Vagina (tissue), 2 donors: Measurements from ENCODE around the gene ADK.

ENCODE experiments used
- POLR2A ChIP-seq, 2 donors: fragments of 450-650 bp; IDR thresholded peaks; one replicate each; pipeline ENCODE4 v1.6.1; 2017; ENCODE audit warnings: antibody characterized with exemption in 2 of 2, mild to moderate bottlenecking in 2 of 2, moderate library complexity in 2 of 2
- POLR2AphosphoS5 ChIP-seq, 2 donors: sonication (generic); formaldehyde crosslinking; IDR thresholded peaks; one replicate each; pipeline ENCODE4 v1.9.0; 2017; ENCODE audit warnings: antibody characterized with exemption in 2 of 2, mild to moderate bottlenecking in 2 of 2, low read depth in 1 of 2; ENCODE audit not compliant: insufficient read depth in 1 of 2
- TF ChIP-seq, protein P1 (sequence below), 3 experiments: fragments of 450-650 bp in 2 of 3; fragments of 200-600 bp in 1 of 3; sonication (generic) in 1 of 3; IDR thresholded peaks; one replicate each; pipeline ENCODE4 v1.5.1; 2017 to 2019; ENCODE audit warnings: antibody characterized with exemption in 3 of 3, mild to moderate bottlenecking in 2 of 3, moderate library complexity in 2 of 3

DNA sequence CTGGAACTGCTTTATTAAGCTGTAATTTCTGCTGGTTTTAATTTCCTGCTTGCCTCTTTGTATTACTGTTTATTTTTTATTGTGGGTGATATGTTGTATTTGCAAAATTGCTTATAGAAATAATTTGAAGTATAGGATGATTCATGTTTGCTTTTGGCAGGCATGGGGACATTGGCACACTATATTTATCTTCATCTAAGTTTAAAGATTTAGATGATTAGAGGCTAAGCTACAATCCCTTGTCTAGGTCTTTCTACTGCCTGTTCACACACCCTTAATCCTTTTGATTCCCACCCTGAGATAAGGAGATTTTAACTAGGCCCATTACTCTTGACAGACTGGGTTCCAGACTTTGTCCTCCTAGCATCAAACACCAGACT, 492.6 kb downstream of the ADK start:
- TF ChIP-seq, protein P1, sequence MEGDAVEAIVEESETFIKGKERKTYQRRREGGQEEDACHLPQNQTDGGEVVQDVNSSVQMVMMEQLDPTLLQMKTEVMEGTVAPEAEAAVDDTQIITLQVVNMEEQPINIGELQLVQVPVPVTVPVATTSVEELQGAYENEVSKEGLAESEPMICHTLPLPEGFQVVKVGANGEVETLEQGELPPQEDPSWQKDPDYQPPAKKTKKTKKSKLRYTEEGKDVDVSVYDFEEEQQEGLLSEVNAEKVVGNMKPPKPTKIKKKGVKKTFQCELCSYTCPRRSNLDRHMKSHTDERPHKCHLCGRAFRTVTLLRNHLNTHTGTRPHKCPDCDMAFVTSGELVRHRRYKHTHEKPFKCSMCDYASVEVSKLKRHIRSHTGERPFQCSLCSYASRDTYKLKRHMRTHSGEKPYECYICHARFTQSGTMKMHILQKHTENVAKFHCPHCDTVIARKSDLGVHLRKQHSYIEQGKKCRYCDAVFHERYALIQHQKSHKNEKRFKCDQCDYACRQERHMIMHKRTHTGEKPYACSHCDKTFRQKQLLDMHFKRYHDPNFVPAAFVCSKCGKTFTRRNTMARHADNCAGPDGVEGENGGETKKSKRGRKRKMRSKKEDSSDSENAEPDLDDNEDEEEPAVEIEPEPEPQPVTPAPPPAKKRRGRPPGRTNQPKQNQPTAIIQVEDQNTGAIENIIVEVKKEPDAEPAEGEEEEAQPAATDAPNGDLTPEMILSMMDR (IDR thresholded peaks at IDR 0.05), result no peak
- no peak for TF ChIP-seq POLR2AphosphoS5 (IDR thresholded peaks at IDR 0.05; ENCODE audit: insufficient read depth in 1 of 2, low read depth in 1 of 2)
- no peak for TF ChIP-seq POLR2A (IDR thresholded peaks at IDR 0.05)
